ENCODE data around the gene ITPRID2. TPM values are rescaled to one million over a fixed set of nuclear protein-coding genes. Genes with fewer than 3 reads are reported as not detected.

Gene ITPRID2
- total RNA-seq, 1 experiment from 2014 or later = 83.0 TPM

- no peak for DNase-seq (ENCODE audit: low read depth)
These were observed 12.2 kb upstream of the ITPRID2 start for GRCh38 chr2:181879295-181879694.

- no peak for DNase-seq (ENCODE audit: low read depth)
These were observed 9.1 kb upstream of the ITPRID2 start for GRCh38 chr2:181882246-181883020.

GRCh38 chr2:181884601-181885000, 6.9 kb upstream of the ITPRID2 start:
- DNase-seq (ENCODE audit: low read depth) = no peak

GRCh38 chr2:181885096-181885495, 6.4 kb upstream of the ITPRID2 start:
- DNase-seq (ENCODE audit: low read depth) = no peak

- peak; percentile 21 for DNase-seq (ENCODE audit: low read depth)
These were observed 5.3 kb upstream of the ITPRID2 start for GRCh38 chr2:181886192-181886591.

GRCh38 chr2:181887045-181887444, 4.5 kb upstream of the ITPRID2 start:
- DNase-seq (ENCODE audit: low read depth) = no peak

- DNase-seq (ENCODE audit: low read depth) = no peak
These were observed 1.8 kb upstream of the ITPRID2 start for GRCh38 chr2:181889776-181890175.

- no peak for DNase-seq (ENCODE audit: low read depth)
These were observed 1.3 kb upstream of the ITPRID2 start for GRCh38 chr2:181890271-181890670.

- DNase-seq (ENCODE audit: low read depth) = peak; percentile 69
These were observed 652 bp downstream of the ITPRID2 start for GRCh38 chr2:181891966-181892798.

GRCh38 chr2:181892799-181893435, 1.4 kb downstream of the ITPRID2 start:
- peak; percentile 29 for DNase-seq (ENCODE audit: low read depth)

GRCh38 chr2:181894381-181894780, 2.9 kb downstream of the ITPRID2 start:
- no peak for DNase-seq (ENCODE audit: low read depth)

GRCh38 chr2:181895818-181896217, 4.3 kb downstream of the ITPRID2 start:
- DNase-seq (ENCODE audit: low read depth) = no peak

- DNase-seq (ENCODE audit: low read depth) = no peak
These were observed 4.8 kb downstream of the ITPRID2 start for GRCh38 chr2:181896286-181896685.

- no peak for DNase-seq (ENCODE audit: low read depth)
These were observed 8.6 kb downstream of the ITPRID2 start for GRCh38 chr2:181900007-181900651.

GRCh38 chr2:181902625-181903024, 11.1 kb downstream of the ITPRID2 start:
- DNase-seq (ENCODE audit: low read depth) = no peak

GRCh38 chr2:181904022-181904632, 12.6 kb downstream of the ITPRID2 start:
- DNase-seq (ENCODE audit: low read depth) = peak; percentile 47

- DNase-seq (ENCODE audit: low read depth) = peak; percentile 24
These were observed 15.5 kb downstream of the ITPRID2 start for GRCh38 chr2:181907057-181907456.

GRCh38 chr2:181907635-181908034, 16.1 kb downstream of the ITPRID2 start:
- DNase-seq (ENCODE audit: low read depth) = no peak

- no peak for DNase-seq (ENCODE audit: low read depth)
These were observed 18.7 kb downstream of the ITPRID2 start for GRCh38 chr2:181910028-181910831.

GRCh38 chr2:181911830-181912229, 20.3 kb downstream of the ITPRID2 start:
- DNase-seq (ENCODE audit: low read depth) = no peak

All from LHCN-M2 (cell line).